NB4 (cell line): Measurements from ENCODE around the gene STYXL1.

Source experiments
- CTCF ChIP-seq: IDR thresholded peaks from one replicate; pipeline ENCODE4 v1.5.1; 2012; ENCODE audit warnings: low read depth, low read length
- MAX ChIP-seq: IDR thresholded peaks from 2 replicates; pipeline ENCODE4 v1.6.1; 2011; ENCODE audit warnings: low read depth, low read length
- MYC ChIP-seq: IDR thresholded peaks from 2 replicates; pipeline ENCODE4 v1.6.1; 2011; ENCODE audit warnings: low read depth, low read length
- POLR2A ChIP-seq: IDR thresholded peaks from 2 replicates; pipeline ENCODE4 v1.6.1; 2011; ENCODE audit warnings: mild to moderate bottlenecking; ENCODE audit not compliant: insufficient read length; ENCODE audit errors: extremely low read depth

DNA sequence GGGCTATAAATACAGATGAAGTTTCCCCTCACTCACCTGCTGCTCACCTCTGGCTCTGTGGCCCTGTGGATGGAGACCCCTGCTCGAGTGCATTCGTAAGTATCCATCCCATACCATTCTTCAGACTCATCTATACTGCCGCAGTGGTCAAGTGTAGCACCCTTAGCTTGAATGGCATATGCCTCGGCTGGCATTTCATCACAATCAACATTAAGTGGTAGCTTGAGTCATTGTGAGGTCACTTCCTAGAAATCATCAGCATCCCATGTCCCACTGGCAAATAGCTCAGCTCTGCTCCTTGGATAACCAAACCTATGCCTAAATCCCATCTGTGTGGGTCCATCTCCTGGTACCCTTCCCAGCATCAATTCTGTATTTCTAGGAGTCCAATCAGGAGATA is 38.3 kb upstream of the STYXL1 start:
- TF ChIP-seq CTCF (no peak), MAX (no peak), POLR2A (no peak), MYC (no peak)
